Activated CD8-positive, alpha-beta T cell treated with anti-CD3 and anti-CD28 coated beads for 36 hours (primary cell): ENCODE results near the gene ATP5PD. TPM values are rescaled to one million over a fixed set of nuclear protein-coding genes. Genes with fewer than 3 reads are reported as not detected.

Source experiments
- ATAC-seq: fragments of 200-7000 bp; cut with Tn5 transposase; one replicate; pipeline ENCODE4 v1.10.0; 2021; ENCODE audit warnings: mild to moderate bottlenecking, moderate library complexity
- CTCF ChIA-PET: fragments of 350-600 bp; sonication (Branson Sonifier 250); formaldehyde crosslinking; loops from one replicate; lab custom pipeline; 2021; ENCODE audit warnings: antibody characterized with exemption; lab: Charles Lee
- POLR2A ChIA-PET: fragments of 350-600 bp; sonication (Branson Sonifier 250); formaldehyde crosslinking; loops from one replicate; lab custom pipeline; 2021; ENCODE audit warnings: antibody characterized with exemption; lab: Charles Lee
- DNase-seq: peaks from one replicate; pipeline ENCODE4 v3.0.0-alpha.2; 2020
- H3K27ac Mint-ChIP-seq: one replicate; pipeline ENCODE4 v1.8.0; 2021; ENCODE audit warnings: mild to moderate bottlenecking, mixed read lengths
- H3K27me3 Mint-ChIP-seq: one replicate; pipeline ENCODE4 v1.8.0; 2021; ENCODE audit warnings: mixed read lengths
- H3K36me3 Mint-ChIP-seq: one replicate; pipeline ENCODE4 v1.8.0; 2021; ENCODE audit warnings: low read depth, mixed read lengths
- H3K4me1 Mint-ChIP-seq: one replicate; pipeline ENCODE4 v1.8.0; 2021; ENCODE audit warnings: low read depth, mixed read lengths
- H3K4me3 Mint-ChIP-seq: one replicate; pipeline ENCODE4 v1.8.0; 2021; ENCODE audit warnings: mild to moderate bottlenecking, moderate library complexity, mixed read lengths
- H3K9me3 Mint-ChIP-seq: one replicate; pipeline ENCODE4 v1.8.0; 2021; ENCODE audit warnings: mixed read lengths
- CTCF ChIP-seq: fragments of 200-600 bp; IDR thresholded peaks from one replicate; pipeline ENCODE4 v1.8.0; 2022; ENCODE audit warnings: antibody characterized with exemption, mild to moderate bottlenecking
- intact Hi-C: fragments of 100-400 bp; cut with micrococcal nuclease; formaldehyde crosslinking; loops from one replicate; pipeline ENCODE4 v1.10.0; 2022
- total RNA-seq, 2 experiments: library from RNA; stranded (reverse); gene quantifications; one replicate each; pipeline ENCODE4 v1.2.3, GENCODE V29; 2021

Gene ATP5PD
- total RNA-seq, 2 experiments from 2014 or later = 177 to 183 TPM

GRCh38 chr17:75039238-75039637 lies 7.5 kb downstream of the ATP5PD start:
- TF ChIP-seq CTCF = no peak
- ChIA-PET POLR2A (no interaction called here), CTCF (interaction anchor here (0.9 kb wide), 1 partner anchor 20 kb away, joined by 3 read pairs; no protein-coding TSS in a partner anchor)
- peaks cover 27% of the 10 kb centered on the region for H3K36me3 Mint-ChIP-seq
- no peak for DNase-seq
- H3K27me3 Mint-ChIP-seq = peaks cover 3% of the 10 kb centered on the region
- H3K27ac Mint-ChIP-seq = no peak overlapping the region
- no peak overlapping the region for H3K4me3 Mint-ChIP-seq
- no peaks in the 10 kb centered on the region for H3K9me3 Mint-ChIP-seq
- intact Hi-C loops = no loop called here
- no peak for ATAC-seq
- H3K4me1 Mint-ChIP-seq = peaks cover 33% of the 10 kb centered on the region

- intact Hi-C loops = no loop called here
- Mint-ChIP-seq H3K36me3 (peaks cover 22% of the 10 kb centered on the region), H3K4me1 (peaks cover 43% of the 10 kb centered on the region), H3K27me3 (peaks cover 3% of the 10 kb centered on the region), H3K9me3 (no peaks in the 10 kb centered on the region), H3K27ac (peak overlapping the region; percentile 80), H3K4me3 (peak overlapping the region; percentile 59)
- DNase-seq (peak; percentile 90), ATAC-seq (peak; percentile 63)
- no peak for TF ChIP-seq CTCF
- POLR2A ChIA-PET = interaction anchor here (0.8 to 1.3 kb wide), 2 partner anchors 10 to 24 kb away, joined by 5 to 6 read pairs; partner anchors contain the start of genes ATP5PD and MRPL58
- CTCF ChIA-PET = interaction anchor here (0.8 to 1.4 kb wide), 3 partner anchors 75 to 113 kb away, joined by 3 to 4 read pairs (median 3); partner anchors contain the start of genes NT5C and OTOP2
Measured at GRCh38 chr17:75036643-75037268, 10.0 kb downstream of the ATP5PD start.

- peak; percentile 97 for DNase-seq
Measured at GRCh38 chr17:75034236-75034908, 12.4 kb downstream of the ATP5PD start.

GRCh38 chr17:75033346-75034235 lies 13.2 kb downstream of the ATP5PD start:
- intact Hi-C loops = no loop called here
- peaks cover 3% of the 10 kb centered on the region for H3K27me3 Mint-ChIP-seq
- peaks cover 6% of the 10 kb centered on the region for H3K36me3 Mint-ChIP-seq
- peaks cover 6% of the 10 kb centered on the region for H3K9me3 Mint-ChIP-seq
- ATAC-seq = peak; percentile 24
- H3K4me3 Mint-ChIP-seq = peak overlapping the region; percentile 96
- ChIA-PET CTCF (interaction anchor here (0.7 to 2.2 kb wide), 5 partner anchors 21 to 263 kb away, joined by 3 to 21 read pairs (median 4); partner anchors contain the start of gene MRPL58), POLR2A (interaction anchor here (0.8 to 2.9 kb wide), 5 partner anchors 13 to 121 kb away, joined by 3 to 26 read pairs (median 9); partner anchors contain the start of genes ATP5PD, HID1, JPT1 and KCTD2)
- no peak for TF ChIP-seq CTCF
- H3K4me1 Mint-ChIP-seq = peaks cover 38% of the 10 kb centered on the region
- peak; percentile 94 for DNase-seq
- peak overlapping the region; percentile 97 for H3K27ac Mint-ChIP-seq

More at GRCh38 chr17:75034236-75034908, 12.4 kb downstream of the ATP5PD start:
- H3K27me3 Mint-ChIP-seq = peaks cover 3% of the 10 kb centered on the region
- peaks cover 6% of the 10 kb centered on the region for H3K9me3 Mint-ChIP-seq
- POLR2A ChIA-PET = interaction anchor here (0.8 to 2.9 kb wide), 12 partner anchors 9 to 273 kb away, joined by 3 to 26 read pairs (median 3); partner anchors contain the start of genes ATP5PD, HID1, JPT1 and KCTD2
- H3K36me3 Mint-ChIP-seq = peaks cover 10% of the 10 kb centered on the region
- intact Hi-C loops = no loop called here
- H3K27ac Mint-ChIP-seq = peak overlapping the region; percentile 97
- H3K4me3 Mint-ChIP-seq = peak overlapping the region; percentile 96
- CTCF ChIA-PET = interaction anchor here (0.7 to 2.2 kb wide), 7 partner anchors 22 to 264 kb away, joined by 3 to 21 read pairs (median 4); partner anchors contain the start of genes MRPL58 and SLC16A5
- no peak for TF ChIP-seq CTCF
- H3K4me1 Mint-ChIP-seq = peaks cover 42% of the 10 kb centered on the region
- ATAC-seq = peak; percentile 66
